Omental fat pad (tissue), 4 donors: ENCODE results near the gene SMYD4. TPM values are rescaled to one million over a fixed set of nuclear protein-coding genes. Genes with fewer than 3 reads are reported as not detected.
"Not testable (repeated sequence)": the region's sequence is repeated elsewhere in the genome, so short reads cannot be mapped to it uniquely, and the experiment has no call there.

Experiments used
- ATAC-seq: fragments of 150-250 bp; one replicate; pipeline ENCODE4 v1.9.1; 2016; ENCODE audit warnings: mild to moderate bottlenecking, moderate library complexity; ENCODE audit not compliant: low FRiP score
- DNase-seq: peaks from one replicate; pipeline ENCODE4 v3.0.0-alpha.2; 2019; ENCODE audit warnings: low spot score
- total RNA-seq, 4 donors: library from RNA; depleted of rRNA; stranded (reverse); fragments of >200 nt; gene quantifications; one replicate each; pipeline ENCODE4 v1.1.0, GENCODE V29; 2016
- TF ChIP-seq, protein P1 (sequence below), 3 donors: fragments of 450-650 bp; IDR thresholded peaks; one replicate each; pipeline ENCODE4 v1.5.1; 2016 to 2017; ENCODE audit warnings: antibody characterized with exemption in 3 of 3, mild to moderate bottlenecking in 3 of 3, moderate library complexity in 2 of 3

SMYD4 gene
- total RNA-seq, 4 donors from 2014 or later, result 9.1 to 28.2 (median 20.3) TPM

DNA sequence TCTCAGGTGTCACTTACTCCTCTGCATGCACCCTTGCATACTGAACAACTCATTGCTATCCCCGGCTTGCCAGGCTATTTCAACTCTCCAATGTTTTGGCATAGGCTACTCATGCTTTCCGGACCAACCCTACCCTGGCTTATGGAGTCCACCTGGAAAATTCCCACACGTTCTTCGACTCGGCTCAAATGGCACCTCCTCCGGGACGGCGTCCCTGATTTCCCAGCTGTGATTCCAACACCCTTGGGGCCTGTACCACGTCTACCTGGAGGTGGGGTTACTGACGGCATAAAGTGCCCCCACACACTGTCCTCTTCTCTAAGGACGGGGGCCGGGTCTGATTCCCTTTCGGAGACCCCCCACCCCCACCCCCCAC lies 498 bp downstream of the SMYD4 start:
- DNase-seq, result no peak
- TF ChIP-seq, protein P1, sequence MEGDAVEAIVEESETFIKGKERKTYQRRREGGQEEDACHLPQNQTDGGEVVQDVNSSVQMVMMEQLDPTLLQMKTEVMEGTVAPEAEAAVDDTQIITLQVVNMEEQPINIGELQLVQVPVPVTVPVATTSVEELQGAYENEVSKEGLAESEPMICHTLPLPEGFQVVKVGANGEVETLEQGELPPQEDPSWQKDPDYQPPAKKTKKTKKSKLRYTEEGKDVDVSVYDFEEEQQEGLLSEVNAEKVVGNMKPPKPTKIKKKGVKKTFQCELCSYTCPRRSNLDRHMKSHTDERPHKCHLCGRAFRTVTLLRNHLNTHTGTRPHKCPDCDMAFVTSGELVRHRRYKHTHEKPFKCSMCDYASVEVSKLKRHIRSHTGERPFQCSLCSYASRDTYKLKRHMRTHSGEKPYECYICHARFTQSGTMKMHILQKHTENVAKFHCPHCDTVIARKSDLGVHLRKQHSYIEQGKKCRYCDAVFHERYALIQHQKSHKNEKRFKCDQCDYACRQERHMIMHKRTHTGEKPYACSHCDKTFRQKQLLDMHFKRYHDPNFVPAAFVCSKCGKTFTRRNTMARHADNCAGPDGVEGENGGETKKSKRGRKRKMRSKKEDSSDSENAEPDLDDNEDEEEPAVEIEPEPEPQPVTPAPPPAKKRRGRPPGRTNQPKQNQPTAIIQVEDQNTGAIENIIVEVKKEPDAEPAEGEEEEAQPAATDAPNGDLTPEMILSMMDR (IDR thresholded peaks at IDR 0.05), result no peak
- no peak for ATAC-seq

DNA sequence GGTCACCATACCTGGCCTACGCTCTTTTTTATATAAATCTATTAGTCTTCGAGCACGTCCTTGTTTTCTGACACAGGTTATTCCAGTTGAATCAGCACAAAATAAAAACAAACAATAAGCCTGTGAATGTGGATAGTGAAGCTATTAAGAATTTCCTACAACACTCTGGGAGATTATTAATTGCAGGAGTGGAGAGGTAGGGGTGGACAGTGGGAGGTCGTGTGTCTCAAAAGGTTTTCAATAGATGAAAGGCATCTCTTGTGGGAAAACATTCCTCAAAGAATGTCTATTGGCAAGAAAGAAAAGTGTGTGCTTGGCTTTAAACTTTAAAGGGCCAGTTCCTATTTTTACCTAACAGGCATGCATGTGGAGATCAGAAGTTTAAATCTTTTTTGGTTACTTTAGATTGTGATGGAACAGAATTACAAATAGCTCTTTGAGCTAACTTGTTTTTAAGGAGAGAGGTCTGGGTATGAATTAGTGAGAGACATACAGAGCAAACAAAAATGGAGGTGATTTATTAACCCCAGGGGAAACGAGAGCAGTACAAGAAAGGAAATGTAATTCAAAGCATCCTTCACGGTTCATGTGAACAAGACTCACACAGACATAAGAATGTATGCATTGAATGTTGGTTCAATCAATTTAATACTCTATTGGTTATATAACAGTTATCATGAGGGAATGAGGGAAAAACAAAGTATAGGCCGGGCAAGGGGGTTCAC lies 9.0 kb downstream of the SMYD4 start:
- no peak for DNase-seq
- TF ChIP-seq, protein P1 (IDR thresholded peaks at IDR 0.05), result no peak
- ATAC-seq, result no peak

DNA sequence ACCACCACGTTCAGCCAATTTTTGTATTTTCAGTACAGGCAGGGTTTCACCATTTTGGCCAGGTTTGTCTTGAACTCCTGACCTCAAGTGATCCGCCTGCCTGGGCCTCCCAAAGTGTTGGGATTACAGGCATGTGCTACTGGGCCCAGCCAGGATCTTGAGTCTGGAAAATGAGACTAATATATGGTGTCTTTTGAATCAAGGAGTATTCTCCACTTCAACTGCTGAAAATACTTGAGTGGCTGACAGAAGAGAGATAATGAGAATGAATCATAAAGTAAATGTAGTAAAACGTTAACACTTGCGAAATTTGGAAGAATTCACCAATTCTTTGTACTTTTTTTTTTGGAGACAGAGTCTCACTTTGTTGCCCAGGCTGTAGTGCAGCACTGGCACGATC lies 16.6 kb downstream of the SMYD4 start:
- ATAC-seq (peak; percentile 72), DNase-seq (no peak)
- TF ChIP-seq, protein P1 (IDR thresholded peaks at IDR 0.05), result no peak

DNA sequence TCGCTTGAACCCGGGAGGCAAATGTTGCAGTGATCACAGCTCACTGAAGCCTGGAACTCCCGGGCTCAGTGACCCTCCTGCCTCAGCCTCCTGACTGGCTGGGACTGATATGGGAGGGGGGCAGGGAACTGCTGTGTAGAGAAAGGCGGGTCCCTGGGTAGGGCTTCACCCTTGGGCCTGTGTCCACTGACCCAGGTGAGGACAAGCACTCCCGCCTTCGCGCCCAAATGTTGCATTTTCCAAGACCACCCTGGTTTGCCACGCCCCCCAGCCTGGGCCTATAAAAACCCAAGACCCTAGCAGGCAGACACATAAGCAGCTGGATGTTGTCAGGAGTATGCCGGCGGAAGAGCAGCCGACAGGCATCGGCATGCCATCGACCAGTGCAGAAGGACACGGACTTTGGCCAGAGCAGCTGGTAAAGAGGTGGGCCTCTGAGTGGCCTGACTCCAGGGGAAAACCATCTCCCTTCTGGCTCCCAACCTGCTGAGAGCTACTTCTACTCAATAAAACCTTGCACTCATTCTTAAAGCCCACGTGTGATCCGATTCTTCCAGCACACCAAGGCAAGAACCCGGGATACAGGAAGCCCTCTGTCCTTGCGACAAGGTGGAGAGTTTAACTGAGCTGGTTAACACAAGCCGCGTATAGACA lies 19.1 kb downstream of the SMYD4 start:
- no peak for DNase-seq
- TF ChIP-seq, protein P1 (IDR thresholded peaks at IDR 0.05), result no peak

DNA sequence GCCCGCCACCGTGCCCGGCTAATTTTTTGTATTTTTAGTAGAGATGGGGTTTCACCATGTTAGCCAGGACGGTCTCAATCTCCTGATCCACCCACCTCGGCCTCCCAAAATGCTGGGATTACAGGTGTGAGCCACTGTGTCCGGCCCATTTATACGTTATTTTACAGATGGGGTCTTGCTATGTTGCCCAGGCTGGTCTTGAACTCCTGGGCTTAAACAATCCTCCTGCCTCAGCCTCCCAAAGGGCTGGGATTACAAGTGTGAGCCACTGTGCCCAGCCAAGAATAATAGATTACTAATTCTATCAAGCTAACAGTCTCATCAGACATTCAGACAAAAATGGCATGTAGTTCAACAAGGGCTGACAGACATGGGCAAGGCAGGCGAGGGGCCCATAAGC lies 19.9 kb downstream of the SMYD4 start:
- not testable (repeated sequence) for ATAC-seq, DNase-seq

More for the DNA sequence above, 19.1 kb downstream of the SMYD4 start:
- no peak for ATAC-seq

DNA sequence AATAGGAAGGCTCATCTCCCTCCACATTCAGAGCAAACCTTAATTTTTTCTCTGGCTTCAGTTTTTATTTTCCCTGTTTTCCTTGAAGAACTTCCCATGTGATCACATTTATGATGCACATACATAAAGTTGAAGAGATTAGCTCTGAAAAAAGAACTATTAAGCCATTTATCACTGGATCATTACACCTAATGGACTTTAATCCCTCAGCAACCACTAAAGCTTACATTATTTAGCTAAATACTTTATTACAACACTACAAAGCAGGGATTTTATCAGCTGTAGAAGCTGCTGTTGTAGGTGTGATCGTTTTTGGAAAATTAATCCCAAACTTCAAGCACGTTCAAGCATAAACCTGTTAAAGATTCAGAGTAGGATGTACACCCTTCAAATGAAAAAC lies 21.1 kb downstream of the SMYD4 start:
- ATAC-seq (no peak), DNase-seq (no peak)
- TF ChIP-seq, protein P1 (IDR thresholded peaks at IDR 0.05), result no peak

DNA sequence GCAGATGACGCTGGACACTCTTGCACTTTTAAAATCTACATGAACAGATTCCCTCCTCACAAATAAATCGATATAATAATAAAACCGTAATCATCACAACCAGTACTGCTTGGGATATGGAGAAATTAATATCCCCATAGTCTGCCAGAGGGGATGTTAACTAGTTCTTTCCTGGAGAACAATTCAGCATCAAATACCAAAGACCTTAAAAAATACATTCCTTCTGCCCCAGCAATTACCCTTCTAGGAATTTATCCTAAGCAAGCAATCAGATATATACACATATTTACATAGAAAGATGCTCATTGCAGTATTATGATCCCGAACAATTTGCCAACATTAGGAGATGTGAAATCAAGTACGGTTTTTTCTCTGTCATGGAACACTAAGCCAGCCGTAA lies 21.8 kb downstream of the SMYD4 start:
- ATAC-seq (no peak), DNase-seq (no peak)
- TF ChIP-seq, protein P1 (IDR thresholded peaks at IDR 0.05), result no peak
